NK-92 (cell line): ENCODE data around the gene SNED1.

Experiments used
- DNase-seq: peaks from one replicate; lab custom pipeline; 2025; ENCODE audit not compliant: unreplicated experiment; lab: John Stamatoyannopoulos, UW

The SNED1 gene

DNA sequence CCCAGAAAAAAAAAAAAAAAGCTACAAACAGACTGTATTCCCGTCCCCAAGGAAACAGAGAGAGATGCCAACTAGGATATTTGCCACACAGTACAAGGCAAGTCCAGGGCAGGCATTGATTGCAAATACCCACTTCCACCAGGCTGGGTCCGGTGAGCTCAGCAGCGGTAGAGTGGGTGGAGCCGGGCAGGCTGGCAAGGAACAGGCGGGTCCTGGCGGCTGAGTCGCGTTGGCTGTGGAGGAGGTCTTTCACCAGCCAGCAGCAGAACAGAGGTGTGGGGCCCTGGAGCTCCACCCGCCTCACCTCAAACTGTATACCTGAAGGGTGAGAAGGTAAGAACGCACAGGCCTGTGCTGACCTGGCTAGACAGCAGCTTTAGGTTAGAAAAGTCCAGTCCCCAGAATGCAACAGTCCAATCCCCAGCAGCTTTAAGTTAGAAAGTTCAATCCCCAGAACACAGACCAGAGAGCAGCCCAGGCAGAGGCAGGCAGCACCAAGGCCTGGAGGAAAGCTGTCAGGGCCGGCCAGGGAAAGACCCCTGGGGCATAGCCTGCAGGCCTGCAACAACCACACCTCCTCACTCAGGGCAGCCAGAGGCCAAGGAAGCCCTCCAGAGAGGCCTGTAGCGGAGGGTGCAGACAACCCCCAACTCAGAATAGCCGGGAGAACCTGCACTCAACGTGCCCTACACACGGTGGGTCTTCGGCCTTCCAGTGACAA is 125.6 kb downstream of the SNED1 start:
- no peak for DNase-seq

DNA sequence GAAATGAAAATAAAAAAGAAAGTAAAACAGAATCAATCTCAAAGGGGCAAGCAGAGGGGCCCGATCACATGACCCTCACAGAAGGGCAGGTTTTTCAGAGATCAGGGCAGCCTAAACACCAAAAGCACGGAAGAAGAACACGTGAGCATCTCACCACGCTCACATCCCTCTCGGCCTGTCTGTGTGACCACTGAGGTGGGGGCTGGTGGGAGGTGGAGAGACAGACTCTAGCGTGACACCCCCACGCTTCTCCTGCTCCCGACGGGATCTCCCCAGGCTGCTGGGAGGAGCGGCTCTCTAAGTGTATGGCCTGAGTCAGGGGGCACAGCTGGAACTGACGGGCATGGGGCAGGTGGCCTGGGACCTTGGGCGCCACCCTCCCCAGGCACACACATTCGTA is 127.2 kb downstream of the SNED1 start:
- DNase-seq = no peak

DNA sequence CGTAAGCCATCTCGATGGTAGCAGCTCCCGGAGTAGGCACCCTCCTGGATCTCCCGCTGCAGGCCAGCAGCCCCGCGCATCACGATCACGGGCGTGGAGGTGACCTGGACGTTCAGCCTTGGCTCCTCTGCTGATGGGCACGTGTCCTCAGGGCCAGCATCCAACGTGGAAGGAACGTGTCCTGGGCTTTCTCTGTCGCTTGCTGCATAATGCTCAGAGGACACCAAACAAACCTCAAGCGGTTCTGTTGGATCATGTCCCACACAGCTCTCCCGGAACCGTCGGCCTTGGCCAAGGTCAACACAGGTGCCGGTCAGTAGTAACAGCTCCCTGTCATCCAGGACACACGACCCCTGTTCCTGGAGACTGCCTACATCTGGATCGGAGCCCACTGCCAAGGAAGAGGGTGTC is 127.8 kb downstream of the SNED1 start:
- DNase-seq = no peak

DNA sequence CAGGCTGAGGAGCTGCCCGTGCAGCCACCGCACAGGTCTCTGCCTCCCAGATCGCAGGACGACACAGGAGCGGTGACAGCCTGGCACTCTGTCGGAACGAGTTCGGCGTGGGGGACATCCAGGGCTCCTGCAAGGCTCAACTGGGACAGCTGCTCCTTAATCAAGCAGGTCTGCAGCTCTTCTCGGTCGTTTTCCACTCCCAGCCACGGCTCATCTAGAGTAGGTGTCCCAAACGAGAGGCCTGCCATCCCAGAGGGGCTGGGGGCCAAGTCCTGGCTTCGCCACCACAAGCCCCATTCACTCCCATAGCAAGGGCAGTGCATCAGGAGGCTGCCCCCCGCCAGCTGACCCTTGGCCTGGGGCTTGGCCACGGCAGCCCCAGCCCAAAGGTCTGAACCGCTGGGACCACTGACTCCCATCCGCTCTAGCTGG is 128.4 kb downstream of the SNED1 start:
- no peak for DNase-seq

DNA sequence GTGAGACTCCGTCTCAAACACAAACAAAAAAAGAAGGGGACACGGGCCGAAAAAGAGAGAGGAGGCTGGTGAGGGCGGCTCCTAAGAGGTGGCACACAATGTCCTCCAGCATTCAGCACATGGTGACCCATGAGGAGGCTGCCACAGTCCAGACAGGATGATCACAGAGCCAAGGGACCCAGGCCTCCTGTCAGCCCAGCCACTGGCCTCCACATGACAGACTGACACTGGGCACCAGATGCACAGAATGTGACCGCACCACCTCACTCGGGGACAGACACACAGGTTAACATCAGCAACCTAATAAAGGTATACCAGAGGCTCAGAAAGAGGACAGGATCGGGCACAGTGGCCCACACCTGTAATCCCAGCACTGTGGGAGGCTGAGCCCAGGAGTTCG is 129.8 kb downstream of the SNED1 start:
- no peak for DNase-seq

DNA sequence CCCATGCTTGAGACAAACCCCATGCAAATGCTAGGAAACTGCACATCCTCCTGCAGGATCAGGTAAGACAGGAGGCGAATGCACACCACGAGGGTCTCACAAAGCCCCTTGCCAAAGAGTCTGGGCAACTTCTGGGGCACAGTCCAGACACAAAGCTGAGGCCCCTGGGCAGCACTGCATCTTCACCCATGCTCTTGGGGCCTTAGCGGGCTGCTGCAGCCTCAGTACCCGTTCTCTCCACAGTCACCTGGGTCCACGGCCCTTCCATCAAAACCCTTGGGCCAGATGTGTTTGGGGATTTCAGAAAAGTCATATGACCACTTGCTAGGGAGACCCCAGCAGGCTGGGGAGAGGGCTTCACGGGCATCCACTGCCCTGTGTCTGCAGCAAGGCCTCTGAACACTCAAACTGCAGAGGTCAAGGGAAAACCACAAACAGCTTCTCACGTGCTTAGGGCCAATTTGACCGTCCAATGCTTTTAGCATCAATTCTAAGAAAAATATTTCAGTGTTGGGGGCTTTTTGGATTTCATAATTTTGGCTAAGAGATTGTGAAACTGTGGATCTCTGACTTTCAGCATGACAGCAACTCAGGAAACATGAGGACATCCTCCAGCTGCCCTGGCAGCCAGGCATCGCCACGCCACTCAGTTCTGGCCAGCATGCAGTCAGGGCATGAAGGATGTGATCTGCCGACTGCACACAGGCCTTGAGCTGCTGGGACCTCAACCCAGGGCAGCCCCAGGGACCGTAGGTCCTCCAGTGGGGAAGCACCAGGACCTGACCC is 130.9 kb downstream of the SNED1 start:
- no peak for DNase-seq

DNA sequence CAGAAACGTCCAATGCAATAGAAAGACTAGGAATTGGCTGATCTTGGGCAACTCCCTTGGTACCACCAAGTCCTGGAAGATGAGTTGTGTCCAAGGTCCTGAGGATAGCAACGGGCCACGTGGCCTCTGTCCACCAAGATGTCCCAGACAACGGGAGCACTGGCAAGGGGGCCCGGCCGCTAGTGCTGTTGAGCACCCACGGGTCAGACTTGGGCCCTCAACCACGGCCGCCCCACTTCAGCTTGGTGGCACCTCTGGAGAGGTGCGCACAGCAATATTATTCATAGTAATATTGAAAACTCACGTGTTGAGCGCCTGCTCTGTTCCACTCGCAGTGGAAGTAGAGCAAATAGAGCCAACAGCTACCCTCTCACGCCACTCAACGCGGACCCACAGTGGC is 131.9 kb downstream of the SNED1 start:
- DNase-seq = no peak

DNA sequence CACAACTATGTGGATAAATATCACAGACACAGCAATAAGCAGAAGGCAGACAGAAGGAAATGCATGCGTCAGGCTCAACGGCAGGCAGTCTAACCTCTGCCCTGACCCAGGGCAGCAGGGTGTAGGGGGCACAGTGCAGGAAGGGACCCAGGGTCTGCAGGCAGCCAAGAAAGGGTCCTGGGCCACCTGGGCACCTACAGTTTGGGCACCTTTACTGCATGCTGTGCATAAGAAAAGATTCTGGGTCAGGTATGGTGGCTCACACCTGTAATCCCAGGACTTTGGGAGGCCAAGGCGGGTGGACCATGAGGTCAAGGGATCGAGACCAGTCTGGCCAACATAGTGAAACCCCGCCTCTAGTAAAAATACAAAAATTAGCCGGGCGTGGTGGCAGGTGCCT is 133.1 kb downstream of the SNED1 start:
- DNase-seq = no peak

DNA sequence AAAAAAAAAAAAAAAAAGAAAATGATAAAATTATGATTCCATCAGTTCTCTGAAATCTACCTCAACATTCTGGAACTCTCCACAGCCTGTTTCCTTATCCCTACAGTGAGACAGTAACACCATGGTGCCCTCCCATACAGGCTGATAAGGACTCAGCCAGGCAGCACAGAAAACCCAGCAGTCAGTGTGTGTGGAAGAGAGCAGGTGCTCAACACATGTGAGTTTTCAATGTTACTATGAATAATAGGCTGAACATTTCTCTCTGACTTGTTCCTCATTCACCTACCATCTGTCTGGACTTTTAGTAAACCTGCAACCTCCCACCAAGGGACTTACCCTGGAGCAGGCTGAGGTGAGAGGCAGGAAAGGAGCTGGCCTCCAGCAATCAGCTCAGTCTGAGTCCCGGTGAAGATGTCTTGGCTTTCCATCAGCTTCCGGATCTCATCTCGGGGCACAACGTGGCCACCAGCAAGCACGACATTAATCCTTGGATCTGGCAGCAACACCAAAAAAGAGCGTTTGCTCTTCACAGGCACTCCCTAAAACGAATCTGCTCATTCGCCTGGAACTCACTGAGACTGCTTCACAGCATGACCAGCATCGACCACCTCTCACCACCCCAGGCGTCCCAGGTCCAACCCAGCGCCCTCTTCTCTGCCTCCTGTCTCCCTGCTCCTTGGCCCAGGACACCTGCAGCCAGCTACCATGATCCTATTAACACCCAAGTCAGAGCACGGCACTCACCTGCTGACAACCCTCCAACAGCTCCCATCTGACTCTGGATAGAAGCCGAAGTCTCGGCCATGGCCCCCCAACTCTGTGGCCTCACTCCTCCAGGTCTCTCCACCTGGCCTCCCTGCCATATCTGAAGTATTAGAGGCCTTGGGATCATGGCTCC is 134.4 kb downstream of the SNED1 start:
- no peak for DNase-seq

DNA sequence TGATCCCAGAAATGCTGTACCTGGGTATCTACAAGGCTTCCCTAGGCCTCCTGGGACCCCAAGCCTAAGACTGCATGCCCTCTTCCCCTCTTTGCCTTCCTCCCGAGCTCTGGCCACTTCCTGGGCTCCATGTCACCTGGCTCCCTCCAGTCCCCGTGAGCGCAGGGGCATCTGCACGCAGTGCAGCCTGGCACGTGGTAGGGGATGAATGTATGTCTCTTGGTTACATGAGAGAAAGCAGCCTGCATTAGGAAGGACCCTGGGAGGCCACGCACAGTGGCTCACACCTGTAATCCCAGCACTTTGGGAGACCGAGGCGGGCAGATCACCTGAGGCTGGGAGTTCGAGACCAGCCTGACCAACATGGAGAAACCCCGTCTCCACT is 135.0 kb downstream of the SNED1 start:
- DNase-seq = no peak

DNA sequence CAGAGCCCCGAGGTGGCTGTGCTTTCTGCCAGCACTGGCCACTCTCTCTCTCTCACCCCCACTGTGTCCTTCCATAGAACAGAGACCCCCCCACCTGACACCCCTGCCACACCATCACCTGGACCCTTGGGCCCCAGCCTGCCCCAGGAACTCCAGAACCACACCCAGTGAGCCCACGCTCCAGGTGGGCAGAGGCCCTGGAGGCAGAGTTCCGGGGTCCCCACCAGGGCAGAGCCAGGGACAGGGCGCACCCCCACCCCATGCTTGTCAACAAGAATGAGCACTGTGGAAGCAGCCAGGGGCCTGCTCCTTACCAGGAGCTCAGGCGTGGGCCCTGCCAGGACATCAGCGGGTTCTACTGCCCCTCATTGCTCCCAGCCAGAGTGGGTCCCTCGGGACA is 136.3 kb downstream of the SNED1 start:
- DNase-seq = no peak

DNA sequence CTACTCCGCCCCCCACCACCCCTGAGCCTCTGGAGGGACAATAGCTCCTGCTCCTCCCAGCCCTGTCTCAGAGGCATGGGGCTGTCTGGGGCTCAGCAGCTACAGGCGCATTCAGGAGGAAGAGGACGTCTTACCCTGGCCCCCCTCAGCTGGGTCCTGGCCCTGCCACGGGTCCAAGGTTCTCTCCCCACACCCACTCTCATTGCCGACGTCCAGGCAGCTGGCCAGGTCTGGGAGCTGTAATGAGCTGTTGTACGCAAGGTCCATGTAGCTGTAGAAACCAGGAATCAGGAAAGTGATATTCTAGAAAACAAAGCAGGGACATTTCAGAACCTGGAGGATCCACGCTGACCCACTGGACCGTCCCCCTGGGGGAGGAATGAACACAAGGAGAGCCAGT is 137.3 kb downstream of the SNED1 start:
- DNase-seq = no peak

DNA sequence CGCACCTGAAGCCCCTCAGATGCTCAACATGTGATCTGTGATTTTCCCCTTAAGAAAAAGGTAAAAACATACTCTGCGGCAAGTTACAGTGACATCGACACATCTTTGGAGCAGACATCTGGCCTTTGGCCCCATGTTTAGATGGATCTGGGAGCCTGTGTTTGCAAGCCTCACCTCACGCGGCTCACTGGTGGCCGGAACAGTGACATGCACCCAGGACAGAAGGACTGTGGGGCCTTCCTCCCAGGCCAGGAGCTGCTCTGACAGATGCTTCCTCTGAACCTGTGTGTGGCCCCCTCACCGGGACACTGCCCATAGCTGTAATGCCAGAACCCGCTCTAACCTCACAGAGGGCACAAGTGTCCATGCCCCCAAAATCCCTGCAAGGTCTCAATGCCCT is 137.8 kb downstream of the SNED1 start:
- no peak for DNase-seq

DNA sequence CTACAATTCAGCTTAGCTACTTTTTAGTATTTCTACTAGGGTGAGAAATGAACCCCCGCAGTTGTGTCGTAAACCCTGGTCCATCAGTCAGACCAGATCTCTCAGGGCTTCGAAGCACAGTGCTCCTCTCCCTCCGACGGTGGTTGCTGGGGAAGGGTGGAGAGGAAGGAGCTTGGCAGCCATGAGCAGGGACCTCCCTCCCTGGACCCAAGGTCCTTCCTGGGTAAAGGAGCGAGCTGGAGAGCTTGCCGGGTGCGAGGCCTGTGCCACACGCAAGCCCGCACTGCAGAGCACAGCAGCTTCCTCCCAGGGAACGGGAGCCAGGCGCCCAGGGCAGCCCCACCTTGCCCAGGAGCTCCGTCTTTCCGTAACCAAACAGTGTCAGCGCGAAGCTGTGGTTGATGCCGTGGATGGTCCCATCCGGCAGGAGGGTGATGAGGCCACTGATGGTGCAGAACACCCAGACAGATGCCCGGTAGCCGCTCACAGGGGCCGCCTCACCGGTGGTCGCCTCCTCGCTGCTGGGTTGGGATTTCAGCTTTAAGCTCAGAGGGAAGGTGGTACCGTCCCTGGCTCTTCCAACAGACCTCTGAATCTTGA is 138.3 kb downstream of the SNED1 start:
- no peak for DNase-seq

DNA sequence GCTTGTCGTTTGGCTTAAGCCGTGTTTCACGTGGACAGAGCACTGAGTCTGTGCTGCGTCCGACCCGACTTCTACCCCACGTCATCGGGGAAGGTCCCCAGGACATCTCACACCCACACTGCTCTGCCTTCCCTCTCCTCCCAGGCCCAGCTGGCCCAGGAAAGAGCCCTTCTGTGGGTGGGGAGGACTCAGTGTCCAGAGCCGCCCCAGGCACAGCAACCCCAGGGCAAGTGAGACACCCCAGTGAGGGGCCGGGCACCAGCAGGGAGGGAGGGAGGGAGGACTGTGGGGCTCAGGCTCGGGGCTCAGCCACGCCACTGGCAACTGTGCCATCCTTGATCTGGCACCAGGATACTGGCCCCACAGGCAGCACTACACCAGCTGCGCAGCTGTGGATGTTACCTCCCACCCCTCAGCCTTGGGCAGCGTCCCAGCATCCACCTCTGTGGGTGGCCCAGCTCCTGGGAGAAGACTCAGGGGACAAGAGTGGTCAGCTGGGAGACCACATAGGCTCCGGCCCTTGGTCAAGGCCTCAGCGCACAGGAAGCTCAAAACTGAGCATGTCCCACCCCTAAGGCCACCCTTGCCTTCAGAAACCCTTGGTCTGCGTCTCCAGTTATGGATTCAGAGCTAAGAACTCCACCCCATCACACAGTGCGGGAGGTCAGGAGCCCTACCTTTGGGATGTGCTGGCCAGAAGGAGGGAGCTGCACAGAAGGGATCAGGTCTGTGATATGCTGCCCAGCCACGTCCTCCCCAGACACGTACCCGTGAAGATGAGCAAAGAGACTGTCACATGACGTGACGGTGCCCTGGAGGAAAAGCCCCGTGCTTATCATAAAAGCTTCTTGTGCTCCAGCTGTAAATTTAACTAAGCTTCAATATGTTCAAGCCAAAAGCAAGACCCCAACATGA is 139.1 kb downstream of the SNED1 start:
- DNase-seq = no peak

DNA sequence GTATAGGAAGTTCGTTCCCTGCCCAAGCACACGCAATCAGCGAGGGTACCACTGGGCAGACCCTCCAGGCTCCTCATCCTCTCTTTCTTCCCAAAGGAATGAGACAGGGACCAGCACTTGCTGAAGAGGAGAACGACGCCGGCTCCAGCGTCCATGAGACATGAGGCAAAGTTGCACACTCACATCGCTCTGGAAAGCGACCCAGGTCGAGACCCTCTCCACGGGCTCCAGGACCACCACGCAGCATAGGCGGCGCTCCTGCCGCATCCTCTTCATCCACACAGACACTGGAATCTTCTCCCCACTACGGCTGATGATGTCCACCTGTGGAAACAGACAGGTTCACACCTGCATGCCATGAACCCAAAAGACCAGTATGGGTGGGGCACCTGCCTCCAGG is 140.1 kb downstream of the SNED1 start:
- no peak for DNase-seq

DNA sequence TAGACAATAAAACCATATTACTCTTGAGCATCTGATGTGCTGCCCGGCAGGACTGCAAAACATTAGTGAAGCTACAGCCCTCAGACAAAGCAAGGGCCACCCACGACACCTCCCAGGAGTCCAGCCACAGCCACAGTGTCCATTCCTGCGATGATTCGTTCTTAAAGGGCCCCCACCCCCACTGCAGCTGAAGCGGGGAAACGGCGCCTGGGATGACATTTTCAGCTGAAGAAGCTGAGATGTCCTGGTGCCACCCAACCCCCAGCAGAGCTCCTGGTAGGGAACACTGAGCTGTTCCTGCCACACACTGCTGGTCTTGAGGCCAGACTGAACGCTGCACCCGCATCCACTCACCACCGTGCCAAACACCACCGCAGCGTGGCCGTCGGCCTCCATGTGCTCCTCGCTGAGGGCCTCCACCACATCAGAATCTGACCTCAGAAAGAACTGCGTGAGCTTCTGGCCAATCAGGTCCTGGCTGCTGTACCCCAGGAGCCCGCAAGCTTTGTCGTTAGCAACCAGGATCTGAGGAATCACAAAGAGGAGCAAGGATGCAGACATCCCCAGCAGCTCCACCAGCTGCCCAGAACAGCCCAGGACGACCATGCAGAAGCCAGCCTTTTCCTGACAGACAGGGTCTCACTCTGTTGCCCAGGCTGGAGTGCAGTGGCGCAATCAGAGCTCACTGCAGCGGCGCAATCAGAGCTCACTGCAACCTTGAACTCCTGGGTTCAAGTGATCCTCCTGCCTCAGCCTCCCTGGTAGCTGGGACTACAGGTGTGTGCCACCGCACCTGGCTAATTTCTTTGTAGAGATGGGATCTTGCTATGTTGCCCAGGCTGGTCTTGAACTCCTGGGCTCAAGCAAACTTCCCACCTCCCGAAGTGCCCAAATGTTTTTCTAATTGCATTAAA is 141.4 kb downstream of the SNED1 start:
- DNase-seq = no peak

DNA sequence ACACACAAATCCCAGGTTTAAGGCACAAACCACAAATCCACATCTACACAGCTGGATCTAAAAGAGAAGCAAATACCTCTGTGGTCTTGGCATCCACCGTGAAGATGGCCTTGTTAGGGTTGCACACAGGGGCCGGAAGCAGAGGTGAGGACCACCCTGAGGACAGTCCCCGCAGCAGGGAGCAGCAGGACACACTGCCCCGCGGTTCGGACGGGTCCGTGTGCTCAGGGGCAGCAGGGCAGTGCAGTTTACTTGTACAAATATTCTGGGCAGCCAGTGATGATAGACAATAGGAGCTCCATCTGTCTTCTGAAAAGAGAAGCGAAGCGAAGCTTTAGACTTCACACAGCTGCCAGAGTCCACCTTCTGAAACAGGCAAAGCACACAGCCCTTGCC is 142.0 kb downstream of the SNED1 start:
- DNase-seq = no peak

DNA sequence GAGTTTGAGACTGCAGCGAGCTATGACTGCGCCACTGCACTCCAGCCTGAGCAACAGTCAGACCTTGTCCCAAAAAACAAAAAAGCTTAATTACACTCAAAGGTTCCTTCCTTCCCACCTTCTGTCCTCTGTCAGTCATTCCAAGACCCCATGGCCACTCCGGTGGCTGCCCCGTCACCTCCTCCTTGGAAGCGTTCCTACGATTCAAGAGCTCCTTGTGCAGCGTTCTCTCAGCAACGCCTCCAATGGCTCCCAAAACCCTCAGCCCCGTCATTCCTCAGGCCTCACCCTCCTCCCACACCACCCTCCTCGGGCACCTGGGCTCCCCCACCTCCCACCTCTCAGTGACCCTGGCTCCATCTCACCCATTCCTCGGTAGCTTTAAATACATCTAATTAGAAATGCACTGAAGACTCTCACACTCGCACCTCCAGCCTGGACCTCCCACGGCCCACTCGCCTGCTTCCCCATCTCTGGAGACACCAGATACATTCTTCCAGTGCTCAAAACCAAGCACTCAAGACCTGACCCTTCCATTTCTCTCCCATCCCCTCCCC is 142.9 kb downstream of the SNED1 start:
- DNase-seq = no peak
